SK-N-MC (cell line): ENCODE results near the gene HDAC8.
"Not testable (repeated sequence)": the region's sequence is repeated elsewhere in the genome, so short reads cannot be mapped to it uniquely, and the experiment has no call there.

Experiments used
- DNase-seq: peaks from one replicate; pipeline ENCODE4 v3.0.0-alpha.2; 2011; ENCODE audit warnings: low read depth, low spot score
- H3K27ac ChIP-seq: fragments of 200-600 bp; sonication (generic); 2 replicates; pipeline ENCODE4 v1.5.1; 2016; ENCODE audit warnings: mixed run types
- H3K36me3 ChIP-seq: fragments of 200-600 bp; sonication (generic); 2 replicates; pipeline ENCODE4 v1.6.1; 2017; ENCODE audit warnings: antibody characterized with exemption, low read length, mixed read lengths; ENCODE audit not compliant: insufficient read depth
- H3K4me3 ChIP-seq: fragments of 200-600 bp; sonication (generic); 2 replicates; pipeline ENCODE4 v1.5.1; 2016
- H3K9ac ChIP-seq: fragments of 200-600 bp; sonication (generic); 2 replicates; pipeline ENCODE4 v1.8.0; 2017; ENCODE audit warnings: mixed run types, mixed read lengths; ENCODE audit not compliant: insufficient read length
- H3K9me3 ChIP-seq: fragments of 200-600 bp; sonication (generic); 2 replicates; pipeline ENCODE4 v1.6.1; 2017; ENCODE audit warnings: low read depth, mild to moderate bottlenecking, antibody characterized with exemption, low read length, moderate library complexity, mixed read lengths
- EZH2 ChIP-seq: fragments of 200-600 bp; sonication (generic); IDR thresholded peaks from one replicate; pipeline ENCODE4 v1.6.1; 2017; ENCODE audit warnings: antibody characterized with exemption
- FOXP2 ChIP-seq: optimal IDR thresholded peaks from 2 replicates; pipeline ENCODE3; 2011; ENCODE audit warnings: mild to moderate bottlenecking, moderate library complexity; ENCODE audit not compliant: insufficient read depth; ENCODE audit errors: extremely low read length, control extremely low read depth
- POLR2AphosphoS5 ChIP-seq: IDR thresholded peaks from 2 replicates; pipeline ENCODE4 v1.6.1; 2012; ENCODE audit warnings: mild to moderate bottlenecking, low read depth, low read length, borderline replicate concordance

The HDAC8 gene

DNA sequence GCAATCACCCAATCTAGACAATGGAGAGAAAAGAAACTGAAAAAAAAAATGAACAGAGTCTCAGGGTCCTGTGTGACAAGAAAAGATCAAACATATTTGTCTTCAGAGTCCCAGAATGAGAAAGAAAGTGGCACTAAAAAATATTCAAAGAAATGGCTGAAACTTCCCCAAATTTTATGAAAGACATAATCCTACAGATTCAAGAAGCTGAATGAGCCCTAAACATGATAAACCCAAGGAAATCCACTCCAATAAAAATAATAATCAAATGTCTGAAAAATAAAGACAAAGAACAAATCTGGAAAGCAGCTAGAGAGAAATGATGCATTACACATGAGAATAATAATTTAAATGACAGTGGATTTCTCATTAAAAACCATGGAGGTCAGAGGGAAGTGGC lies 136.6 kb downstream of the HDAC8 start:
- Histone ChIP-seq H3K4me3 (no peak overlapping the region), H3K27ac (no peak overlapping the region), H3K9me3 (no peaks in the 10 kb centered on the region), H3K9ac (no peak overlapping the region), H3K36me3 (no peaks in the 10 kb centered on the region)
- TF ChIP-seq EZH2 (no peak), POLR2AphosphoS5 (no peak), FOXP2 (no peak)
- DNase-seq, result no peak

DNA sequence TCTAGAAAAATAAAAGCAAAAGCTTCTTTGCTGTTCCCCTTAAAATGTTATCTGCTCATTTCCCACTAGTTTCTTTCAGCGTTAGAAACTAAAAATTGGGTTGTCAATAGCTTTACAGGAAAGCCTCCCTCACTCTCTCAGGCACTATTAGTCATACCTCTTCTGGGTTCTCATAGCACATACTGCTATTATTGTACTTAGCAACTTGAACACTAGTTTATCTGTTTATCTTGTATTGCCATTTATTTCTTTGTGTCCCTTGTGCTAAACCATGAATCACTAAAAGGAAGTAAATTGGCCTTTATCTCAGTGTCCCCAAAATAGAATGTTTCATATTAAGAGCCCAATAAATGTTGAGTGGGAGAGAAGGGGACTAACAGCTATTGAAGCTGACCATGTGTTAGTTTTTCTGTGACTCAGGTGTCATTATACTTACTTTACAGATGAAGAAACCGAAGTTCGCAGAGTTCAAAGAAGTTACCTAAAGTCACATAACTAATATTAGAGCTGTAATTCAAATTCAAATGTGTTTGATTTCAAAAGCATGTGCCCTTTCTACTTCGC lies 142.2 kb downstream of the HDAC8 start:
- Histone ChIP-seq H3K4me3 (no peak overlapping the region), H3K36me3 (no peaks in the 10 kb centered on the region), H3K9me3 (no peaks in the 10 kb centered on the region), H3K9ac (no peak overlapping the region), H3K27ac (no peak overlapping the region)
- no peak for DNase-seq
- TF ChIP-seq FOXP2, result no peak
- TF ChIP-seq EZH2, result no peak
- no peak for TF ChIP-seq POLR2AphosphoS5

DNA sequence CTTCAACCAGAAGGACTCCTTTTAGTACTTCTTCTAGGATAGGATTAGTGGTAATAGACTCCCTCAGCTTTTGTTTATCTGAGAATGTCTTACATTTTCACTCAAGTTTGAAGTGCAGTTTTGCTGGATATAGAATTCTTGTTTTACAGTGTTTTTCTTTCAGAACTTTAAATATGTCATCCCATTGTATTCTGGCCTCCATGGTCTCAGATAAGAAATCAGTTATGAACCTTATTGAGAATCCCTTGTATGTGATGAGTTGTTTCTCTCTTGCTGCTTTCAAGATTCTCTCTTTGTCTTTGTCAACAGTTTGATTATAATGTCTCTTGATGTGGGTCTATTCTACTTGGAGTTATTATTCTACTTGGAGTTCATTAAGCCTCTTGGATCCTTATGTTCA lies 150.8 kb downstream of the HDAC8 start:
- TF ChIP-seq FOXP2, result no peak
- TF ChIP-seq EZH2, result no peak
- no peak for TF ChIP-seq POLR2AphosphoS5
- no peak for DNase-seq

DNA sequence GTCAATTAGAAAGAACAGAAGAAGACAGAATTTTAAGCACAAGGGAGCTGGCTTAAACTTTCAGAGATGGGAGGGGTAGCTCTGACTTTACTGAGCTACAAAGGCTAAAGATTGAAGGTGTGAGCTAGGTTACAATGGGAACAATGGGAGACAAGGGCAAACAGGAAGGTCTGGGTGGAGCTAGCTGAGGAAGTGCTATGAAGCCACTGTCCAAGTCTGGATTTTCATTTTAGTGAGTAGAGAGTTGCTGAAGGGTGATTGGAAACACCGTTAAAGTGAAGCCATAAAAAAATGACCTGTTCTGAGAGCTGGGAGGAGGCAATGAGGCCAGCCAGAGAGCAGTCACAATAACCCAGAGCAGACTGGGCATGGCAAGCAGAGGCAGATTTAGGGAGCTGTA lies 162.7 kb downstream of the HDAC8 start:
- Histone ChIP-seq H3K9ac (no peak overlapping the region), H3K4me3 (no peak overlapping the region), H3K27ac (no peak overlapping the region), H3K9me3 (no peaks in the 10 kb centered on the region), H3K36me3 (no peaks in the 10 kb centered on the region)
- DNase-seq, result no peak
- TF ChIP-seq FOXP2 (no peak), POLR2AphosphoS5 (no peak), EZH2 (no peak)

More for the DNA sequence above, 150.8 kb downstream of the HDAC8 start:
- Histone ChIP-seq H3K27ac (no peak overlapping the region), H3K4me3 (no peak overlapping the region), H3K36me3 (no peaks in the 10 kb centered on the region), H3K9ac (no peak overlapping the region), H3K9me3 (no peaks in the 10 kb centered on the region)

DNA sequence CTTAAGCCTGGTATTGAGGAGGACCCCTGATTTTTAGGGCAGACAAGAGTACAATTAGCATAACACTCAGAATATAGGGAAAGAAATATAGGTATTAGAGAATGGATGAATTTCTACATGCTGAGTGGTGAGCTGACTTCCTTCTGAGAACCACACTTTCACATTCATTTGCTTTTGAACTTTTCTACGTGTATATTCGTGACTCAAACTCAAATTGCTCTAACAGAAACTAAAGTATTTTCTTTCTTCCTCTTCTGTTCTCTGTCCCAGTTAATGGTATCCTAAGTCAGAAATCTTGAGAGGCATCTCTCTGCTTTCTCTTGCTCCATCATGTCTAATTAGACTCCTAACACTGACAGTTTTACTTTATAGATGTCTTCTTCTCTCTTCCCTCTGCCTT lies 163.8 kb downstream of the HDAC8 start:
- Histone ChIP-seq H3K27ac (no peak overlapping the region), H3K9me3 (no peaks in the 10 kb centered on the region), H3K4me3 (no peak overlapping the region), H3K9ac (no peak overlapping the region), H3K36me3 (no peaks in the 10 kb centered on the region)
- no peak for DNase-seq
- TF ChIP-seq POLR2AphosphoS5 (no peak), EZH2 (no peak), FOXP2 (no peak)

DNA sequence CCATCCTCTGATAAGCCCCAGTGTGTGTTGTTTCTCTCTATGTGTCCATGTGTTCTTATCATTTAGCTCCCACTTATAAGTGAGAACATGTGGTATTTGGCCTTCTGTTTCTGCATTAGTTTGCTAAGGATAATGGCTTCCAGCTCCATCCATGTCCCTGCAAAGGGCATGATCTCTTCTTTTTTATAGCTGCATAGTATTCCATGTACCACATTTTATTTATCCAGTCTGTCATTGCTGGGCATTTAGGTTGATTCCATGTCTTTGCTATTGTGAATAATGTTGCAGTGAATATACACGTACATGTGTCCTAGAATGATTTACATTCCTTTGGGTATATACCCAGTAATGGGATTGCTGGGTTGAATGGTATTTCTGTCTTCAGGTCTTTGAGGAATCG lies 167.5 kb downstream of the HDAC8 start:
- not testable (repeated sequence) for H3K27ac ChIP-seq, H3K9me3 ChIP-seq, H3K9ac ChIP-seq, H3K4me3 ChIP-seq, H3K36me3 ChIP-seq, DNase-seq

DNA sequence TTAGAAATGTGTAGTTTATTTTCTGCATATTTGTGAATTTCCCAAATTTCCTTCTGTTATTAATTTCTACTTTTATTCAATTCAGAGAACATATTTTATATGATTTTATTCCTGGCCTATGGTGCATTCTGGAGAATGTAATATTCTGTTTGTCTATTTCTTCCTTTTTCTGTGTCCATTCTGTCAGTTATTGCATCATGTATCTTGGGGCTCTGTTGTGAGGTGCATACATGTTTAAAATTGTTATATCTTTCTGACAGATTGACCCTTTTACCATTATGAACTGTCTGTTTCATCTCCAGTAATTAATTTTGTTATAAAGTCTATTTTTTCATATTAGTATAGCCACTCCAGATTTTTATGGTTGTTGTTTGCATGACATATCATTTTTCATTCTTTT lies 170.0 kb downstream of the HDAC8 start:
- H3K9me3 ChIP-seq, result no peaks in the 10 kb centered on the region
- no peak overlapping the region for H3K9ac ChIP-seq
- H3K4me3 ChIP-seq, result no peak overlapping the region
- no peak for DNase-seq
- no peaks in the 10 kb centered on the region for H3K36me3 ChIP-seq
- TF ChIP-seq FOXP2 (no peak), POLR2AphosphoS5 (no peak), EZH2 (no peak)
- no peak overlapping the region for H3K27ac ChIP-seq

DNA sequence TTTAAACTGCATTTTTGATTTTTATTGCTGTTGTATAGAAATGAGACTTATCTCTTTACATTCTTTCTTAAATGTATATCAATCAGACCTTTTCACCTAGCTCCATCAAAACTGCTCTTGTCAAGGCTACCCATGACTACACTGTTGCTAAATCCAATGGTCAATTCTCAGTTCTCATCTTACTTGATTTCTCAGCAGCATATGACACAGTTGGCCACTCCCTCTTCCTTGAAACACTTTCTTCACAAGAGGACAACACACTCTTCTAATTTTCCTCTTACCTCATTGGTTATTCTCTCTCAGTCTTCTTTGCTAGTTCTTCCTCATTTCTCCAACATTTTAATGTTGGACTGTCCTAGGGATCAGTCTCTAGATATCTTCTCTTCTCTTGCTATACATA lies 172.8 kb downstream of the HDAC8 start:
- TF ChIP-seq EZH2 (no peak), POLR2AphosphoS5 (no peak), FOXP2 (no peak)
- DNase-seq, result no peak
- H3K9ac ChIP-seq, result no peak overlapping the region
- H3K9me3 ChIP-seq, result no peaks in the 10 kb centered on the region
- no peak overlapping the region for H3K4me3 ChIP-seq
- no peak overlapping the region for H3K27ac ChIP-seq
- H3K36me3 ChIP-seq, result no peaks in the 10 kb centered on the region

DNA sequence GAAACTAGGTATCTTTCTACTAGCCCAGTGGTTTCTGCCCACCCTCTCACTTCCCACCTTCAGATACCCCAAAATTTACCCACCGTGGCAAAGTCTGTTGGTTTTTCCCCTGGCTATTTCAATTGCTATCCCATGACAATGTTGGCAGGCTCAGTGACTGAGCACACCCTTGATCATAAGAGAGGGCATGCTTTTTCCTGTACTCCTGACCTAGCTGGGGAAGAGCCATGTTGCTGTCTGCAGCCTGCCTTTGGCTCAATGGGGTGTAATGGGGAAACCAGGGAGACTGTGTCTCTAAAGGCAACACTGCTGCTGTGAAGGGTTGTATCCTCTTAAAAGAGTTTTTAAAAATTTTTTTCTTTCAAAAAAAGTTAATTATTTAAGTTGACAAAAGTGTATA lies 176.5 kb downstream of the HDAC8 start:
- Histone ChIP-seq H3K9ac (no peak overlapping the region), H3K4me3 (no peak overlapping the region), H3K36me3 (no peaks in the 10 kb centered on the region), H3K27ac (no peak overlapping the region), H3K9me3 (no peaks in the 10 kb centered on the region)
- no peak for DNase-seq
- TF ChIP-seq POLR2AphosphoS5 (no peak), EZH2 (no peak), FOXP2 (no peak)
